HG03066 (cell line): Measurements from ENCODE around the gene PPP2R5C.

Experiments
- ATAC-seq: cut with Tn5 transposase; IDR thresholded peaks from one replicate; pipeline ENCODE4 v1.9.1; 2021; ENCODE audit warnings: low read depth; ENCODE audit not compliant: unreplicated experiment

The PPP2R5C gene

DNA sequence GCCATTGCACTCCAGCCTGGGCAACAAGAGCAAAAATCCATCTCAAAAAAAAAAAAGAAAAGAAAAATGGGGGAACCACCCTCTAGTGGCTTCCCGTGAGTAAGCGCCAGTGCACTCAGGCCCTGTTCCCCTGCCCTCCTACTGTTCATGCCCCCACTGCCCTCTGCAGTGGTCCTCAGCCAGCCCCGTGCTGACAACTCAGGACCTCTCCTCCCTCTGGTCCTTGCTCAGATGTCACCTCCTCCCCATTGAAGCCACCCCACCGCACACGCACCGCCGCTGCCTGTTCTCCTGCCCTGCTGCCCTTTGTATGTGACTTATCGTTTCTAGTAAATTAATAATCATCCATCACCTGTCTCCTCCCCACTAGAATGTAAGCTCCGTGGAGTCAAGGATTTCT, 144.1 kb downstream of the PPP2R5C start:
- ATAC-seq = no peak

- ATAC-seq = no peak
Measured at GRCh38 chr14:101906645-101907044, 145.1 kb downstream of the PPP2R5C start.

DNA sequence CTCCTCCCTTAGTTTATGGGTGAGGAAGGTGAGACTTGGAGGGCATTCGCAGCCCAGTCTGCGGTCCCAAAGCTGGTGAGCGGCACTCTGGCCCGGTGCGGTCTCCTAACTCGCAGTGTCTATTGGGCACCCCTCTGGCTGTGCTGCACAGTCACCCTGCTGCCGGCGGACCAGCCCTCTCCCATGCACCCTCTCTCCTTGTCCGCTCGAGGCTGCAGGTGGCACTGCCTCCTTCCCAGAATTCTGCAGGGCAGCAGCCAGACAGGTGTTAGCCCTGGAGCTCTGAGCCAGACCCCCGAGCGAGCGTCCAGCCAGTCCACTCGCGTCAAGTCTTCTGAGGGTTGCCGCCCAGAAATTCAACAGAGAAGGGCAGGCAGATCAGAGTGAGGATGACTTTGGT, 146.1 kb downstream of the PPP2R5C start:
- no peak for ATAC-seq

- ATAC-seq = no peak
Measured at GRCh38 chr14:101908795-101909194, 147.3 kb downstream of the PPP2R5C start.

- no peak for ATAC-seq
Measured at GRCh38 chr14:101909371-101910096, 148.0 kb downstream of the PPP2R5C start.

DNA sequence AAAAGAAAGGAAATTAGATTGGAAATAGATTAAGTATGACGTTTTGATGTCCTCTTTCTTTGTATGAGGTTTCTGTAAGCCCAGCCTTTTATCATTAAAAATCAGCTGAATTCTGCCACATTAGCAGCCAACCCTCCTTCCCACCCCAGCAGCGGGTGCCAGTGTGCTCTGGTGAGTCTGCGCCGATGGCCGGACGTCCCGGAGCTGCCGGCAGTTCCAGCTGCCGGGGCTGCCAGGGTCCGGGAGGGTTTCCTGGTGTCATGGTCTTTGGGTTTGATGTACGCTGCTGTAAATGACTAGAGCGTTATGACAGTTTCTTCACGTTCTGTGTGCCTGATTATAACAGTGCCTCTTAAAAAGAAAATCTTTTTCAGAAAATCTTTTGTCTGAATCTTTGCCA, 151.3 kb downstream of the PPP2R5C start:
- no peak for ATAC-seq

GRCh38 chr14:101914083-101914482, 152.6 kb downstream of the PPP2R5C start:
- ATAC-seq = no peak

- no peak for ATAC-seq
Measured at GRCh38 chr14:101915871-101916815, 154.6 kb downstream of the PPP2R5C start.

GRCh38 chr14:101916816-101917412, 155.4 kb downstream of the PPP2R5C start:
- no peak for ATAC-seq

GRCh38 chr14:101917413-101918017, 156.0 kb downstream of the PPP2R5C start:
- ATAC-seq = no peak

GRCh38 chr14:101918065-101918989, 156.8 kb downstream of the PPP2R5C start:
- no peak for ATAC-seq

GRCh38 chr14:101920271-101920670, 158.8 kb downstream of the PPP2R5C start:
- ATAC-seq = no peak

- no peak for ATAC-seq
Measured at GRCh38 chr14:101922866-101923265, 161.4 kb downstream of the PPP2R5C start.

GRCh38 chr14:101925152-101925551, 163.6 kb downstream of the PPP2R5C start:
- no peak for ATAC-seq

- ATAC-seq = no peak
Measured at GRCh38 chr14:101926085-101926484, 164.6 kb downstream of the PPP2R5C start.

GRCh38 chr14:101926620-101927019, 165.1 kb downstream of the PPP2R5C start:
- ATAC-seq = no peak

GRCh38 chr14:101927859-101928258, 166.3 kb downstream of the PPP2R5C start:
- no peak for ATAC-seq

GRCh38 chr14:101928415-101928841, 166.9 kb downstream of the PPP2R5C start:
- ATAC-seq = no peak

- no peak for ATAC-seq
Measured at GRCh38 chr14:101929096-101929495, 167.6 kb downstream of the PPP2R5C start.

GRCh38 chr14:101929946-101930345, 168.4 kb downstream of the PPP2R5C start:
- no peak for ATAC-seq
